Muscle of leg (tissue), 11 donors: ENCODE results near the gene POMGNT2. TPM values are rescaled to one million over a fixed set of nuclear protein-coding genes. Genes with fewer than 3 reads are reported as not detected.

Experiments
- DNase-seq: peaks from one replicate; pipeline ENCODE4 v3.0.0; 2013
- H3K27ac ChIP-seq: one replicate; pipeline ENCODE4 v1.5.1; 2013; ENCODE audit warnings: mild to moderate bottlenecking, low read length, control low read depth
- H3K27me3 ChIP-seq: one replicate; pipeline ENCODE4 v1.6.1; 2013; ENCODE audit warnings: low read length; ENCODE audit not compliant: control insufficient read depth, insufficient read depth
- H3K36me3 ChIP-seq: one replicate; pipeline ENCODE4 v1.6.1; 2013; ENCODE audit warnings: low read length; ENCODE audit not compliant: control insufficient read depth, insufficient read depth
- H3K4me1 ChIP-seq: one replicate; pipeline ENCODE4 v1.6.1; 2013; ENCODE audit warnings: low read length; ENCODE audit not compliant: control insufficient read depth, insufficient read depth
- H3K4me3 ChIP-seq: one replicate; pipeline ENCODE4 v1.5.1; 2013; ENCODE audit warnings: low read length, control low read depth
- H3K9me3 ChIP-seq: replicated peaks from 2 replicates; pipeline ENCODE4 v1.6.1; 2013; ENCODE audit warnings: low read depth, low read length; ENCODE audit not compliant: control insufficient read depth
- WGBS: methylation state at CpG from one replicate; pipeline ENCODE4 v1.1.5; 2013; ENCODE audit warnings: missing lambda C conversion rate; ENCODE audit not compliant: insufficient coverage; 5-methylcytosine and 5-hydroxymethylcytosine counted together
- polyA plus RNA-seq, 8 donors: library from polyadenylated mRNA; unstranded; fragments of 120-200 nt; gene quantifications; one replicate each; pipeline versions ENCODE4 v1.2.1 to v1.2.3, GENCODE V29; 2013; ENCODE audit warnings: inconsistent platforms in 1 of 8, low replicate concordance in 1 of 8; ENCODE audit not compliant: insufficient read length in 8 of 8, insufficient read depth in 1 of 8
- total RNA-seq: library from RNA; stranded (reverse); fragments of 120-200 nt; gene quantifications from one replicate; pipeline ENCODE4 v1.2.4, GENCODE V29; 2013

The POMGNT2 gene
- total and polyA plus RNA-seq, 9 donors, result 16.6 to 27.7 (median 23.7) TPM

- no peak for DNase-seq
- no peaks in the 10 kb centered on the region for H3K36me3 ChIP-seq
- H3K4me3 ChIP-seq, result no peak overlapping the region
- H3K27me3 ChIP-seq, result no peaks in the 10 kb centered on the region
- H3K27ac ChIP-seq, result no peak overlapping the region
- no CpG with 5 or more reads among the region's 4 CpGs for WGBS
- peaks cover 10% of the 10 kb centered on the region for H3K9me3 ChIP-seq
- no peaks in the 10 kb centered on the region for H3K4me1 ChIP-seq
Measured at GRCh38 chr3:43138488-43139231, 32.8 kb upstream of the POMGNT2 start.

- Histone ChIP-seq H3K9me3 (peaks cover 10% of the 10 kb centered on the region), H3K4me3 (no peak overlapping the region), H3K27ac (peak overlapping the region; percentile 65), H3K27me3 (no peaks in the 10 kb centered on the region), H3K4me1 (no peaks in the 10 kb centered on the region), H3K36me3 (no peaks in the 10 kb centered on the region)
- peak; percentile 93 for DNase-seq
- WGBS, result 43% methylated on average over 3 of the region's 7 CpGs
Measured at GRCh38 chr3:43132870-43133636, 27.2 kb upstream of the POMGNT2 start.

GRCh38 chr3:43132193-43132592, 26.3 kb upstream of the POMGNT2 start:
- Histone ChIP-seq H3K27ac (no peak overlapping the region), H3K9me3 (peaks cover 8% of the 10 kb centered on the region), H3K36me3 (no peaks in the 10 kb centered on the region), H3K4me1 (no peaks in the 10 kb centered on the region), H3K4me3 (no peak overlapping the region), H3K27me3 (no peaks in the 10 kb centered on the region)
- WGBS, result no CpG with 5 or more reads among the region's 3 CpGs
- no peak for DNase-seq

GRCh38 chr3:43128464-43128863, 22.6 kb upstream of the POMGNT2 start:
- DNase-seq, result no peak
- no peaks in the 10 kb centered on the region for H3K27me3 ChIP-seq
- H3K36me3 ChIP-seq, result no peaks in the 10 kb centered on the region
- no peak overlapping the region for H3K27ac ChIP-seq
- H3K4me1 ChIP-seq, result no peaks in the 10 kb centered on the region
- H3K4me3 ChIP-seq, result no peak overlapping the region
- no peaks in the 10 kb centered on the region for H3K9me3 ChIP-seq

- peak; percentile 64 for DNase-seq
- no peak overlapping the region for H3K4me3 ChIP-seq
- WGBS, result no CpG with 5 or more reads among the region's 3 CpGs
- no peaks in the 10 kb centered on the region for H3K4me1 ChIP-seq
- no peaks in the 10 kb centered on the region for H3K9me3 ChIP-seq
- H3K27ac ChIP-seq, result no peak overlapping the region
- no peaks in the 10 kb centered on the region for H3K36me3 ChIP-seq
- no peaks in the 10 kb centered on the region for H3K27me3 ChIP-seq
Measured at GRCh38 chr3:43126536-43126935, 20.7 kb upstream of the POMGNT2 start.

- Histone ChIP-seq H3K27ac (no peak overlapping the region), H3K4me3 (no peak overlapping the region), H3K9me3 (no peaks in the 10 kb centered on the region), H3K4me1 (no peaks in the 10 kb centered on the region), H3K27me3 (no peaks in the 10 kb centered on the region), H3K36me3 (no peaks in the 10 kb centered on the region)
- no peak for DNase-seq
Measured at GRCh38 chr3:43123895-43124294, 18.0 kb upstream of the POMGNT2 start.

- no peak for DNase-seq
- no peaks in the 10 kb centered on the region for H3K36me3 ChIP-seq
- no peaks in the 10 kb centered on the region for H3K4me1 ChIP-seq
- no peaks in the 10 kb centered on the region for H3K9me3 ChIP-seq
- H3K27ac ChIP-seq, result no peak overlapping the region
- 100% methylated on average over 1 of the region's 3 CpGs for WGBS
- H3K4me3 ChIP-seq, result no peak overlapping the region
- H3K27me3 ChIP-seq, result no peaks in the 10 kb centered on the region
Measured at GRCh38 chr3:43120937-43121336, 15.1 kb upstream of the POMGNT2 start.

GRCh38 chr3:43117257-43117656, 11.4 kb upstream of the POMGNT2 start:
- no peak overlapping the region for H3K4me3 ChIP-seq
- no peak for DNase-seq
- no peaks in the 10 kb centered on the region for H3K4me1 ChIP-seq
- no peaks in the 10 kb centered on the region for H3K27me3 ChIP-seq
- H3K9me3 ChIP-seq, result no peaks in the 10 kb centered on the region
- H3K27ac ChIP-seq, result no peak overlapping the region
- H3K36me3 ChIP-seq, result no peaks in the 10 kb centered on the region
- WGBS, result 94% methylated on average over 2 of the region's 4 CpGs

GRCh38 chr3:43113671-43114070, 7.8 kb upstream of the POMGNT2 start:
- peak; percentile 54 for DNase-seq
- WGBS, result no CpG with 5 or more reads among the region's 3 CpGs

GRCh38 chr3:43106293-43106628, 382 bp upstream of the POMGNT2 start:
- DNase-seq, result no peak
- no peaks in the 10 kb centered on the region for H3K27me3 ChIP-seq
- no peaks in the 10 kb centered on the region for H3K9me3 ChIP-seq
- no peak overlapping the region for H3K27ac ChIP-seq
- H3K36me3 ChIP-seq, result no peaks in the 10 kb centered on the region
- peaks cover 31% of the 10 kb centered on the region for H3K4me1 ChIP-seq
- WGBS, result no CpG with 5 or more reads among the region's 6 CpGs
- peak overlapping the region; percentile 29 for H3K4me3 ChIP-seq

More at GRCh38 chr3:43113671-43114070, 7.8 kb upstream of the POMGNT2 start:
- Histone ChIP-seq H3K9me3 (no peaks in the 10 kb centered on the region), H3K27ac (no peak overlapping the region), H3K27me3 (no peaks in the 10 kb centered on the region), H3K4me1 (no peaks in the 10 kb centered on the region), H3K36me3 (no peaks in the 10 kb centered on the region), H3K4me3 (no peak overlapping the region)
